ENCODE measurements around the gene ISG20L2.

DNA sequence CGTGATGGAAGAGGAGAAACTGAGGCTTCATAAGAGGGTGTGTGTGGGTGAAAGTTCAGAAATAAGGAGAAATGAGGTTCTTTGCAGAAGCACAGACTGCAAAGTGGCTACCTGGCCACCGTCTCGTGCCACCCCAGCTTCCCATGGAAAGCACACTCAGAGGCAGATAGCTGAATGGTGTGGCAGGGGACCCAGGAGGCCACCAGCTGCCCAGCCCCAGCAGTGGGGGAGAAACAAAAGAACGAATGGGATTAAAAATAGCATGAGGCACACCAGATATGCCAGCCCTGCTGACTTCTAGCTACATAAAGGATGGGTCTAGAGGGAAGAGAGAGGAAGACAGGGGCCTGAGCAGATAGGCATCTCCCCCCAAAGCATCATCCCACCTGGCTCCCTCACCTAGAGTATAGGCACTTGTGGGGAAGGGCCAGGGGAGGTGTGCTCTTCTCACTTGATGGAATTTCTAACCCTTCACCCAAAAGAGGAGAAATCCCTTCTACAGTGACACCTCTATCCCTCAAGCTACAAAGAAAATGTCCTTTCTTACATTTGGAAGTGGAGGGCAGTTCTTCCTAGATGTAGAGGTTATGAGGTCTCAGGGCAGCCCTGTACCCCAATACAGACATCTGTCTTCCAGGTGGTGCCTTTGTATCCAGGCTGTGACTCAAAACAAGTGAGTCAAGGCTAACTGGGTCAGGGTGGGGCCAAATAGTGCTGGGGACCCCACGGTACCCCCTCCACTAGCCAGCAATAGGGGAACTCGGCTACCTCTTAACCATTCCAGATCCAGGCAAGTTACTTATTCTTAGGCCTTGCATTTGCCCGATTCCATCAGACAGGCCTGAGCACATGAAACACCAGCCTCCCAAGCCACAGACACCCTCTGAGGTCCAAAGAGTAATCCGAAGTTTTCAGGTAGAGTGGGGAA, 19.4 kb upstream of the ISG20L2 start:
- TF ChIP-seq, protein P1, sequence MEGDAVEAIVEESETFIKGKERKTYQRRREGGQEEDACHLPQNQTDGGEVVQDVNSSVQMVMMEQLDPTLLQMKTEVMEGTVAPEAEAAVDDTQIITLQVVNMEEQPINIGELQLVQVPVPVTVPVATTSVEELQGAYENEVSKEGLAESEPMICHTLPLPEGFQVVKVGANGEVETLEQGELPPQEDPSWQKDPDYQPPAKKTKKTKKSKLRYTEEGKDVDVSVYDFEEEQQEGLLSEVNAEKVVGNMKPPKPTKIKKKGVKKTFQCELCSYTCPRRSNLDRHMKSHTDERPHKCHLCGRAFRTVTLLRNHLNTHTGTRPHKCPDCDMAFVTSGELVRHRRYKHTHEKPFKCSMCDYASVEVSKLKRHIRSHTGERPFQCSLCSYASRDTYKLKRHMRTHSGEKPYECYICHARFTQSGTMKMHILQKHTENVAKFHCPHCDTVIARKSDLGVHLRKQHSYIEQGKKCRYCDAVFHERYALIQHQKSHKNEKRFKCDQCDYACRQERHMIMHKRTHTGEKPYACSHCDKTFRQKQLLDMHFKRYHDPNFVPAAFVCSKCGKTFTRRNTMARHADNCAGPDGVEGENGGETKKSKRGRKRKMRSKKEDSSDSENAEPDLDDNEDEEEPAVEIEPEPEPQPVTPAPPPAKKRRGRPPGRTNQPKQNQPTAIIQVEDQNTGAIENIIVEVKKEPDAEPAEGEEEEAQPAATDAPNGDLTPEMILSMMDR (IDR thresholded peaks at IDR 0.05) = no peak
- no peak for TF ChIP-seq POLR2A (IDR thresholded peaks at IDR 0.05)
